Skeletal muscle satellite cell (primary cell): ENCODE measurements around the gene HTRA3.

Source experiments
- H3K27me3 ChIP-seq: 2 replicates; pipeline ENCODE4 v1.7.0; 2013; ENCODE audit warnings: low read length; ENCODE audit not compliant: control insufficient read depth, insufficient read depth
- H3K36me3 ChIP-seq: 2 replicates; pipeline ENCODE4 v1.7.0; 2013; ENCODE audit warnings: mild to moderate bottlenecking, control low read depth, low read length; ENCODE audit not compliant: insufficient read depth
- H3K4me1 ChIP-seq: 2 replicates; pipeline ENCODE4 v1.7.0; 2013; ENCODE audit warnings: low read length; ENCODE audit not compliant: control insufficient read depth, insufficient read depth
- H3K4me2 ChIP-seq: 2 replicates; pipeline ENCODE4 v1.7.0; 2013; ENCODE audit warnings: mild to moderate bottlenecking, low read length
- H3K4me3 ChIP-seq: 2 replicates; pipeline ENCODE4 v1.7.0; 2013; ENCODE audit warnings: low read length
- H3K9ac ChIP-seq: 2 replicates; pipeline ENCODE4 v1.7.0; 2013; ENCODE audit warnings: mild to moderate bottlenecking, low read depth, low read length, moderate library complexity
- H3K9me3 ChIP-seq: replicated peaks from 2 replicates; pipeline ENCODE4 v1.7.0; 2013; ENCODE audit warnings: mild to moderate bottlenecking, control low read depth, low read length

The HTRA3 gene

GRCh38 chr4:8242782-8243560, 26.6 kb upstream of the HTRA3 start:
- Histone ChIP-seq H3K4me3 (no peak overlapping the region), H3K9ac (peak overlapping the region; percentile 27), H3K4me2 (no peak overlapping the region), H3K9me3 (no peaks in the 10 kb centered on the region), H3K4me1 (peaks cover 5% of the 10 kb centered on the region), H3K27me3 (peaks cover 18% of the 10 kb centered on the region), H3K36me3 (no peaks in the 10 kb centered on the region)

DNA sequence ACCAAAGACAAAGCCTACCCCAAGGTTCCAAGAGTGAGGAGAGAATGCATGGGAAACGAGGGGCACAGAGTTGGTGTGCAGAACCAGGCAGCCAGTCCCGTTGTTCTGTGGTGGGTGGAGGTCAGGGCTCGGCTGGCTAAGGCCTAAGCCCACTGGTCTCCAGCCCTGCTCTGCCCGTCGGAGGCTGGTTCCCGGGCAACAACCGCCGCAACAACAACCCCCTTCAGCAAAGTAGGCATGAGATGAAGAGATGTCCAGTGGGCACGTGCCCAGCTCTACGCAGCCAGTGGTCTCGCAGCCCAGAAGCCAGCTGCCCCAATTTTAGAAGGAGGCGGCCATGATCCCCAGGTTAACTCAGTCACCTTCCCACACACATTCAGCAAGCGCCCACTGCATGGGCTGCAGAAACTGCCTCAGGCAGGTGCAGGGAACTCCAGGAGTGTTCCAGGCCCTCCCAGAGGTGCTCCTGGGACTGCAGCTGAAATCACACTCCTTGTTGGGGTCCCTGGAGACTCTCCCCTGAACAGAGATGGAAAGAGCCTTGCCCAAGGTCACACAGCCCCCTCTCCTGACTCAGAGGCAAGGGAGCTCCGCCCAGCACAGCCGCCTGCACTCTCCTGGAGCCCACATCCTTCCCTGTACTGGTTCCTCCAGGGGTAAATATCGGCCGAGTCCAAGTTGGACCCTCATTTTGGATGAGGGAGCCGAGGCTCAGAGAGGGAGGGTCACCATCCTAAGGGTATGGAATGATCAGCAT, 25.4 kb upstream of the HTRA3 start:
- peaks cover 22% of the 10 kb centered on the region for H3K27me3 ChIP-seq
- H3K9ac ChIP-seq = no peak overlapping the region
- no peaks in the 10 kb centered on the region for H3K9me3 ChIP-seq
- H3K4me1 ChIP-seq = peaks cover 5% of the 10 kb centered on the region
- H3K36me3 ChIP-seq = no peaks in the 10 kb centered on the region
- H3K4me2 ChIP-seq = no peak overlapping the region
- no peak overlapping the region for H3K4me3 ChIP-seq

DNA sequence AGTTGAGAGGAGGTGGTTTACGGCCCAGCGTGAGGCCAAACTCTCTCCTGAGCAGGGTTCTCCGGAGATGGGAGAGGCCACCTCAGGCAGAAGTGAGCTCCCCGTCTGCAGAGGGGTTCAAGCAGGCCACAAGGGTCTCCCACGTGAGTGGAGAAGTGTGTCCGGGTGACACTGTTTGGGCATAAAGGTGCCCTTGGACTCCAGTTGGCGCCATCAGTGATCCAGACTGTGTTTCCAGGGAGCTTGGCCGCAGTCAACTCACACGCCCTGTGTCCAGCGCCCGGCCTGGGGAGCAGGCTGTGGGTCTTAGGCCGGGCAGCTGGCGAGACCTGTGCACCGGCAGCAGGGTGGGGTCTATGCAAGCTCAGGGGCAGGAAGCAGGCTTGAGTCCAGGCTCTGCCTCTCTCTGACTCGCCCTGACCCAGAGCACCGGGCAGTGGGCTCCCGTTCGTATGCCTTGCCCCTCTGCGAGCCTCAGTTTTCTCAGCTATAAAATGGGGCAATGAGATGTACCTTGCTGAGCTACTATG, 24.6 kb upstream of the HTRA3 start:
- Histone ChIP-seq H3K27me3 (peaks cover 27% of the 10 kb centered on the region), H3K36me3 (no peaks in the 10 kb centered on the region), H3K9ac (no peak overlapping the region)

GRCh38 chr4:8245884-8246833, 23.4 kb upstream of the HTRA3 start:
- H3K27me3 ChIP-seq = peaks cover 34% of the 10 kb centered on the region
- no peak overlapping the region for H3K9ac ChIP-seq

More for the DNA sequence above, 24.6 kb upstream of the HTRA3 start:
- Histone ChIP-seq H3K4me3 (no peak overlapping the region), H3K9me3 (no peaks in the 10 kb centered on the region), H3K4me1 (peaks cover 5% of the 10 kb centered on the region), H3K4me2 (no peak overlapping the region)

GRCh38 chr4:8247047-8247930, 22.3 kb upstream of the HTRA3 start:
- no peak overlapping the region for H3K4me3 ChIP-seq
- H3K27me3 ChIP-seq = peaks cover 40% of the 10 kb centered on the region
- H3K4me2 ChIP-seq = no peak overlapping the region
- no peaks in the 10 kb centered on the region for H3K9me3 ChIP-seq
- H3K4me1 ChIP-seq = peaks cover 5% of the 10 kb centered on the region
- H3K9ac ChIP-seq = no peak overlapping the region
- H3K36me3 ChIP-seq = no peaks in the 10 kb centered on the region

More at GRCh38 chr4:8245884-8246833, 23.4 kb upstream of the HTRA3 start:
- Histone ChIP-seq H3K36me3 (no peaks in the 10 kb centered on the region), H3K9me3 (no peaks in the 10 kb centered on the region), H3K4me2 (no peak overlapping the region), H3K4me3 (no peak overlapping the region), H3K4me1 (peaks cover 5% of the 10 kb centered on the region)

DNA sequence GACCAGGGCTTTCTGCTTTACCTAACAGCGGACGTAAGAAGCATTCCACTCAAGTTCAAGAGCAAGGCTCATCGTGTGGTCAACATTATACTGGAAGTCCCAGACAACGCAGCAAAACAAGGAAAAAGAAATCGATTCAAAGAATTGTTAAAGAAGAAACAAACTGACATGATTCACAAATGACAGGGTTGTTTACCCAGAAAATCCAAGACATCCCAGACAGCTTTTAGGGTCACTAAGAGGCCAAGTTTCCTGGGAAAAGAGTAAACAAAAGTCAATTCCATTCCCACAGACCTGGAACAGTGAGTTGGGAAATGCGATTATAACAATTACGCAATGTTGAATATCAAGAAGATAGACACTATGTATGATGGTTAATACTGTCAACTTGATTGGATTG, 21.5 kb upstream of the HTRA3 start:
- Histone ChIP-seq H3K9ac (no peak overlapping the region), H3K9me3 (no peaks in the 10 kb centered on the region), H3K4me2 (no peak overlapping the region), H3K27me3 (peaks cover 45% of the 10 kb centered on the region), H3K36me3 (no peaks in the 10 kb centered on the region), H3K4me1 (no peaks in the 10 kb centered on the region), H3K4me3 (no peak overlapping the region)

DNA sequence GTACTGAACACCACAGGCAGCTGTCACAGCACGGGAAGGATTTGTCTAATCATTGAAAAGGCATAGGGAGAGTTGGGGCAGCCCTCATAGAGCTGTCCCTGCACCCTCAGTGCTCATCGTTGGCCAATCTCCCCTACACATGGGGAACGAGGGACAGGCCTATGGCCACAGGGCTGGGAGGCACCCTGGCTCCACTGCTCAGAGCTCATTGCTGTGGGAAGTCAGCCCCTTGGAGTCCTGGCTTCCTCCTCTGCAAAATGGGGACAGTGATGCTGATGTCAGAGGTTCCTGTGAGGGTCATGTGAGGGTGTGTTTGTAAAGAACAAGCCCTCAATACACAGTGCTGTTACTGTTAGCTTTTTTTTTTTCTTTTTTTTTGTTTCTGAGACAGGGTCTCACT, 19.3 kb upstream of the HTRA3 start:
- Histone ChIP-seq H3K4me1 (no peaks in the 10 kb centered on the region), H3K9me3 (no peaks in the 10 kb centered on the region), H3K36me3 (no peaks in the 10 kb centered on the region), H3K4me3 (no peak overlapping the region), H3K4me2 (no peak overlapping the region), H3K9ac (no peak overlapping the region), H3K27me3 (peaks cover 44% of the 10 kb centered on the region)

GRCh38 chr4:8250637-8251036, 18.9 kb upstream of the HTRA3 start:
- no peak overlapping the region for H3K9ac ChIP-seq
- H3K4me1 ChIP-seq = peaks cover 2% of the 10 kb centered on the region
- no peaks in the 10 kb centered on the region for H3K9me3 ChIP-seq
- no peaks in the 10 kb centered on the region for H3K36me3 ChIP-seq
- no peak overlapping the region for H3K4me3 ChIP-seq
- H3K4me2 ChIP-seq = no peak overlapping the region
- peaks cover 42% of the 10 kb centered on the region for H3K27me3 ChIP-seq

GRCh38 chr4:8251110-8251883, 18.3 kb upstream of the HTRA3 start:
- H3K4me1 ChIP-seq = peaks cover 6% of the 10 kb centered on the region
- H3K36me3 ChIP-seq = no peaks in the 10 kb centered on the region
- H3K27me3 ChIP-seq = peaks cover 42% of the 10 kb centered on the region
- H3K4me3 ChIP-seq = no peak overlapping the region
- no peak overlapping the region for H3K4me2 ChIP-seq
- H3K9me3 ChIP-seq = no peaks in the 10 kb centered on the region
- no peak overlapping the region for H3K9ac ChIP-seq
